GM18505 (cell line): ENCODE data around the gene SPACDR.

Experiments used
- ATAC-seq: cut with Tn5 transposase; IDR thresholded peaks from one replicate; pipeline ENCODE4 v1.9.1; 2021; ENCODE audit not compliant: unreplicated experiment
- POLR2A ChIP-seq: IDR thresholded peaks from 4 replicates; pipeline ENCODE4 v1.6.1; 2011; ENCODE audit warnings: borderline replicate concordance; ENCODE audit not compliant: insufficient read depth, insufficient read length; ENCODE audit errors: extremely low read depth

Gene SPACDR

DNA sequence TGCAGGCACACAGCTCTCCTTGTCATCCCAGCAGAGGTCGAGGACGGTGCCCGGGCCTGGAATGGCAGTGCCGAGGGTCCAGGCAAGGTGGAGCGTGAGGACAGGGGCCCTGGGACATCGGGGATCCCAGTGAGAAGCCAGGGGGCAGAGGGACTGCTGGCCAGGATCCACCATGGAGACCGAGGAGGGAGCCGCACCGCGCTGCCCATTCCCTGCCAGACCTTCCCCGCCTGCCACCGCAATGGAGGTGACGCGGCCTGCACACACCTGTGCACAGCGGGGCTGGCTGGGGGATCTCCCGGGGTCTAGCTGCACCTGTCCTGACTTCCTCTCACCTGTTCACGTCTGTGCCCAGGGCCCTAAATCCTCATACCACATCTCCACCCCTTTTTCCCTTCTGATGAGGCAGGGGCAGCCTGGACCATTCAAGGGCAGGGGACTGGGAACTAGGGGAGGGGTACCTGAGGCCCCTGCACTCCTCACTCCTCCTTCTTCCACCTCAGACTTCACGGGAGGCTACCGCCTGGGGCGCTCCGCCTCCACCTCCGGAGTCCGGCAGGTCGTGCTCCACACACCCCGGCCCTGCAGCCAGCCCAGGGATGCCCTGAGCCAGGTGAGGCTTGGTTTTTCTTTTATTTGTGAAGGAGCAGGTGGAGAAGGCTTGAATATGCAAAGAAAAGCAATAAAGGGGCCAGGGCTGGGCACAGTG lies 26.6 kb upstream of the SPACDR start:
- ATAC-seq, result no peak
- TF ChIP-seq POLR2A, result no peak

- no peak for ATAC-seq
- no peak for TF ChIP-seq POLR2A
Observed at GRCh38 chr7:100489824-100490223, 25.8 kb upstream of the SPACDR start.

- TF ChIP-seq POLR2A, result no peak
- ATAC-seq, result no peak
Observed at GRCh38 chr7:100489121-100489520, 25.1 kb upstream of the SPACDR start.

- ATAC-seq, result no peak
- no peak for TF ChIP-seq POLR2A
Observed at GRCh38 chr7:100488333-100489095, 24.5 kb upstream of the SPACDR start.

DNA sequence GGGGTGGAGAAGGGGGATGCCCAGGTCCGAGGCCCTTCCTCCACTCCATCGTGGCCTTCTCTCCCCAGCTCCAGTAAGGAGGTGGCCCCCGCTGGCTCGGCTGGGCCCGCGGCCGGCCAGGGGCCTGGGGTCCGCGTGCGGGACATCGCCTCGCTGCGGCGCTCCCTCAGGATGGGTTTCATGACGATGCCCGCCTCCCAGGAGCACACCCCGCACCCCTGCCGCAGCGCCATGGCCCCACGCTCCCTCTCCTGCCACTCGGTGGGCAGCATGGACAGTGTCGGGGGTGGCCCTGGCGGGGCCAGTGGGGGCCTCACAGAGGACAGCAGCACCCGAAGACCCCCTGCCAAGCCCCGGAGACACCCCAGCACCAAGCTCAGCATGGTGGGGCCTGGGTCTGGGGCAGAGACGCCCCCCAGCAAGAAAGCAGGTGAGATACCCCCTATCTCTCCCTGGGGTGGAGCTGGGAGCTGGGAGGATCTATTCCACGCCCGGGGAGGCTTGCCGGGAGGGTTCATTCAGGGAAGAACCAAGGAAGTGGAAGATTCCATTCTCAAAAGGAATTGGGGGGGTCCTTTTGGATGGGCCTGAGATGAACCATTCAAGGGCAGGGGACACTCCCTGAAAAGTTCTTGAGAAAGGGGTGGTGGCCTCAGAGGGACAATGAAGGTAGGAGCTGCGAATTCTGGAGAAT lies 22.8 kb upstream of the SPACDR start:
- ATAC-seq, result no peak
- no peak for TF ChIP-seq POLR2A

- no peak for ATAC-seq
- no peak for TF ChIP-seq POLR2A
Observed at GRCh38 chr7:100486111-100486636, 22.1 kb upstream of the SPACDR start.

DNA sequence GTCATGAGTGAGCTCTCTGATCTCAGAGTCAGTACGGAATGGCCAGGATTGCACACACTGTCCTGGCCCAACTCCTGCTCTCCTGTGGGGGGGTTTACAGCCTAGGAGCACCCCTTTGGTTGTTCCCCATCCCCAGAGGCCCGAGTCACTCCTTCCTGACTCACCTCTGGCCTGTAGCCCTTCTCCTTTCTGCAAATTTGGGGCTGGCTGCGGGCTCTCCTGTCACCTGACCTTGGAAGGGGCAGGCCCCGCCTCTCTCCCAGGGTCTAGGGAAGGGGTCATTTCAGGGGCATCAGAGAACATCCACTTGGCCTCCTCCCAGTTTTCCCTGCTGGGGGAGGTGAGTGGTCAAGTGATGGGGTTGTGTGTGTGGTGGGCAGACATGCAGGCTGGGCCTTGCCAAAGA lies 21.4 kb upstream of the SPACDR start:
- TF ChIP-seq POLR2A, result no peak
- ATAC-seq, result no peak

GRCh38 chr7:100484673-100485045 lies 20.6 kb upstream of the SPACDR start:
- no peak for ATAC-seq
- TF ChIP-seq POLR2A, result no peak

- peak; percentile 10 for ATAC-seq
- no peak for TF ChIP-seq POLR2A
Observed at GRCh38 chr7:100483722-100484672, 19.9 kb upstream of the SPACDR start, which contains the start of gene NYAP1. TSS of gene NYAP1 (plus strand) at chr7:100483927. CDS start at chr7:100485312, 1,385 bp downstream.

GRCh38 chr7:100483090-100483721 lies 19.1 kb upstream of the SPACDR start:
- TF ChIP-seq POLR2A, result no peak
- ATAC-seq, result peak; percentile 49

DNA sequence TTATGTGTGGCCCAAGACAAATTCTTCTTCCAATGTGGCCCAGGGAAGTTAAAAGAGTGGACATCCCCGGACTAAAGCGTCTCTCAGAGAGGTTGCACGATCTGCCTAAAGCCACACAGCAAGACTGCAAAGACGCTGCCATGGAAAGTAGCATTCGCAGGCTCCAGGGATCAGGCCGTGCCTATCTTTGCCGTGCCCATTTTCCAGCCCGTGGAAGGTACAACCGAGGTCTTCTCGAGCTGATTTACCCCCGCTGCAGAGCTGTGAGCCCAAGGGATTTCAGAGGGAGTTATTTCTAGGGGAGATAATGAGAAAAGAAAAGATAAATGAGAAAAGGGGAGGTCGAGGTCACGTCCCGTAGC lies 18.6 kb upstream of the SPACDR start:
- ATAC-seq, result no peak
- no peak for TF ChIP-seq POLR2A

DNA sequence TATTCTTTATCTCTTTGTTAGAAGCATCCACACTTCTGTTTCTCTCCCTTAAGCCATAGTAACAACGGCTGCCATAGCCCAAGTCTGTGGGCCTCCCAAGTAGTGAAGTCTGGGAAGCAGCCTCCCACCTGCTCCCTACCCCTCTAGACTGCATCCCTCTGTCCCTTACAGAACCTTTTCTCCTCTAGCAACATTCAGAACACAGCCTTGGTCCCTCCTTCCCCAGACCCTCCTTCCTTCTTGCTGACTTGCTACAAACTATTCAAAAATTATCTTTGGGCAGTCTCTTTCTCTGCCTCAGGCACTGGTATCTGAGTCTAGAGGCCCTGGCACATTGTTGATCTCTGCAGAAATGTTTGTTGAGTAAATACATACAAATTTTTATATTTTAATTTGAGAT lies 17.4 kb upstream of the SPACDR start:
- no peak for ATAC-seq
- no peak for TF ChIP-seq POLR2A
